B cell (primary cell): Measurements from ENCODE around the gene KIF16B. TPM values are rescaled to one million over a fixed set of nuclear protein-coding genes. Genes with fewer than 3 reads are reported as not detected.

Source experiments
- ATAC-seq: fragments of 200-7000 bp; cut with Tn5 transposase; one replicate; pipeline ENCODE4 v1.10.0; 2021; ENCODE audit warnings: low read depth, mild to moderate bottlenecking, moderate number of reproducible peaks, moderate library complexity
- CTCF ChIA-PET: fragments of 350-600 bp; sonication (Branson Sonifier 250); formaldehyde crosslinking; loops from one replicate; lab custom pipeline; 2021; ENCODE audit warnings: antibody characterized with exemption, inconsistent platforms; lab: Charles Lee
- POLR2A ChIA-PET: fragments of 350-600 bp; sonication (Branson Sonifier 250); formaldehyde crosslinking; loops from one replicate; lab custom pipeline; 2021; ENCODE audit warnings: antibody characterized with exemption; lab: Charles Lee
- DNase-seq: peaks from one replicate; pipeline ENCODE4 v3.0.0; 2013
- H2AFZ ChIP-seq: 2 replicates; pipeline ENCODE4 v1.6.1; 2012; ENCODE audit warnings: mild to moderate bottlenecking, low read depth, low read length; ENCODE audit not compliant: insufficient read depth, poor library complexity, severe bottlenecking
- H3K27ac ChIP-seq, 2 donors: 1 replicate in 1 of 2; 2 replicates in 1 of 2; pipeline ENCODE4 v1.5.1; 2012 to 2013; ENCODE audit warnings: low read length in 2 of 2, mild to moderate bottlenecking in 2 of 2, moderate library complexity in 1 of 2
- H3K27me3 ChIP-seq, 4 experiments: fragments of 200-600 bp in 1 of 4; sonication (generic) in 1 of 4; replicated peaks in 1 of 4; 1 replicate in 2 of 4; 2 replicates in 2 of 4; pipeline versions ENCODE4 v1.6.1 to v1.7.0; 2013 to 2016; ENCODE audit warnings: low read length in 3 of 4, mild to moderate bottlenecking in 2 of 4, mixed read lengths in 1 of 4, moderate library complexity in 1 of 4; ENCODE audit not compliant: insufficient read depth in 4 of 4, control insufficient read depth in 3 of 4; ENCODE audit errors: control extremely low read depth in 1 of 4
- H3K36me3 ChIP-seq, 2 experiments: replicated peaks in 1 of 2; 1 replicate in 1 of 2; 2 replicates in 1 of 2; pipeline versions ENCODE4 v1.6.1 to v1.7.1; 2013; ENCODE audit warnings: low read length in 1 of 2; ENCODE audit not compliant: insufficient read depth in 2 of 2, control insufficient read depth in 1 of 2; ENCODE audit errors: control extremely low read depth in 1 of 2, extremely low read depth in 1 of 2
- H3K4me1 ChIP-seq, 2 donors: fragments of 200-600 bp in 1 of 2; sonication (generic) in 1 of 2; 1 replicate in 1 of 2; 2 replicates in 1 of 2; pipeline versions ENCODE4 v1.5.1 to v1.6.1; 2013 to 2017; ENCODE audit warnings: low read length in 2 of 2; ENCODE audit not compliant: control insufficient read depth in 2 of 2, insufficient read depth in 2 of 2
- H3K4me2 ChIP-seq: replicated peaks from 2 replicates; pipeline ENCODE3; 2012; ENCODE audit warnings: mild to moderate bottlenecking, low read depth, low read length; ENCODE audit not compliant: poor library complexity, severe bottlenecking
- H3K4me3 ChIP-seq, 5 experiments: fragments of 200-600 bp in 1 of 5; sonication (generic) in 1 of 5; 1 replicate in 3 of 5; 2 replicates in 2 of 5; pipeline versions ENCODE4 v1.5.1 to v1.7.0; 2011 to 2016; ENCODE audit warnings: low read length in 4 of 5, mild to moderate bottlenecking in 4 of 5, low read depth in 2 of 5, control low read depth in 1 of 5, moderate library complexity in 1 of 5; ENCODE audit not compliant: insufficient read depth in 1 of 5; ENCODE audit errors: control extremely low read depth in 1 of 5, extremely low read depth in 1 of 5
- H3K79me2 ChIP-seq: fragments of 200-600 bp; sonication (generic); one replicate; pipeline ENCODE4 v1.6.0; 2016; ENCODE audit warnings: low read length; ENCODE audit not compliant: control insufficient read depth, insufficient read depth
- H3K9ac ChIP-seq: fragments of 200-600 bp; sonication (generic); 2 replicates; pipeline ENCODE4 v1.6.1; 2017; ENCODE audit warnings: mild to moderate bottlenecking, low read length, moderate library complexity
- H3K9me3 ChIP-seq, 3 donors: one replicate each; pipeline versions ENCODE4 v1.6.1 to v1.7.1; 2013; ENCODE audit warnings: low read length in 2 of 3; ENCODE audit not compliant: control insufficient read depth in 2 of 3, insufficient read depth in 1 of 3; ENCODE audit errors: control extremely low read depth in 1 of 3
- H4K20me1 ChIP-seq: 2 replicates; pipeline ENCODE4 v1.6.0; 2012; ENCODE audit warnings: mild to moderate bottlenecking, low read length; ENCODE audit not compliant: insufficient read depth, control insufficient read depth, poor library complexity, severe bottlenecking
- H3K27ac Mint-ChIP-seq: one replicate; pipeline ENCODE4 v1.8.0; 2021; ENCODE audit warnings: mixed read lengths
- H3K27me3 Mint-ChIP-seq: one replicate; pipeline ENCODE4 v1.8.0; 2021; ENCODE audit warnings: mixed read lengths
- H3K4me1 Mint-ChIP-seq: one replicate; pipeline ENCODE4 v1.8.0; 2021; ENCODE audit warnings: mixed read lengths
- H3K4me3 Mint-ChIP-seq: one replicate; pipeline ENCODE4 v1.8.0; 2021; ENCODE audit warnings: mixed read lengths
- H3K9me3 Mint-ChIP-seq: one replicate; pipeline ENCODE4 v1.8.0; 2022; ENCODE audit warnings: mixed read lengths; ENCODE audit not compliant: insufficient read depth
- EZH2 ChIP-seq: IDR thresholded peaks from 2 replicates; pipeline ENCODE4 v1.6.1; 2012; ENCODE audit warnings: borderline replicate concordance, low read depth, mild to moderate bottlenecking, moderate library complexity, low read length; ENCODE audit not compliant: insufficient read depth, poor library complexity, severe bottlenecking
- WGBS: methylation state at CpG from one replicate; pipeline ENCODE4 v1.1.5; 2013; ENCODE audit warnings: missing lambda C conversion rate; ENCODE audit not compliant: insufficient coverage; 5-methylcytosine and 5-hydroxymethylcytosine counted together
- intact Hi-C: fragments of 100-400 bp; cut with micrococcal nuclease; formaldehyde crosslinking; loops from one replicate; pipeline ENCODE4 v1.10.0; 2022
- polyA plus RNA-seq: library from polyadenylated mRNA; depleted of rRNA; stranded (reverse); fragments of >200 nt; gene quantifications from 2 replicates; pipeline ENCODE4 v1.2.3, GENCODE V29; 2012
- total RNA-seq, 2 donors: library from RNA; stranded (reverse); fragments of 120-200 nt in 1 of 2; gene quantifications; 1 replicate in 1 of 2; 2 replicates in 1 of 2; pipeline versions ENCODE4 v1.2.3 to v1.2.4, GENCODE V29; 2013 to 2022
- TF ChIP-seq, protein P1 (sequence below): fragments of 200-600 bp; IDR thresholded peaks from one replicate; pipeline ENCODE4 v1.8.0; 2022; ENCODE audit warnings: antibody characterized with exemption, mild to moderate bottlenecking

Gene KIF16B
- total and polyA plus RNA-seq, 2 donors (not counting 1 experiment from before 2014, with no cell fraction given): 4.5 to 13.0 TPM

DNA sequence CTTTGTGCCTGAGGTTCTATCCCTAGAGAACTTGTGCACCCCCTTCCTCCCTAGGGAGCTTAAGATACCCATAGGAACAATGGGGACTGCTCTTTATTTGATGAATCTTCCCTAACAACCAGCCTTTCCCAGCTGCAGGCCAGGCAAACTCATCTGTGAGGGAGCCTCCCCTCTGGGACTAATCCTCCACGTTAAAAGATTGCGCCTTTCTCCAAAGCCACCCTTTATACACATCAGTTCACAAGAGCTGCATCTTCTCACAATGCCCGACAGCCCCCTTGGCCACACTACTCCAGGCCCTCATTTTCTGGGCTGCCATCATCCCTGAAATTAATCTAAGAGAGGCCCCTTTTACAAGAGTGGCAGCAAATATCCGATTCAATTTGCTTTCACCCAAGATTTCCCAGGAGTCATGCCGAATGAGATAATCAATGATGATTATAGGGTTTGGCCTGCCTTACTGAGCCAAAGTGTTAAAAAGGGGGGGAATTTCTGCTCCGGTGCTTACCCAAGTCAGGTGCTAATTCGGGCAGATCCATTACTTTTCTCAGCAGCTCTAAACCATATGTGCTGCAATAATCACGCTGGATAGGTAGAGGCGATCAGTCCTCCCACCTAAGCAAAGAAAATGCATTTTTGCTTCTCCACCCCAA is 336.5 kb downstream of the KIF16B start:
- peaks cover 4 to 6% of the 10 kb centered on the region in 2 donors for H3K4me1 ChIP-seq
- ATAC-seq: no peak

DNA sequence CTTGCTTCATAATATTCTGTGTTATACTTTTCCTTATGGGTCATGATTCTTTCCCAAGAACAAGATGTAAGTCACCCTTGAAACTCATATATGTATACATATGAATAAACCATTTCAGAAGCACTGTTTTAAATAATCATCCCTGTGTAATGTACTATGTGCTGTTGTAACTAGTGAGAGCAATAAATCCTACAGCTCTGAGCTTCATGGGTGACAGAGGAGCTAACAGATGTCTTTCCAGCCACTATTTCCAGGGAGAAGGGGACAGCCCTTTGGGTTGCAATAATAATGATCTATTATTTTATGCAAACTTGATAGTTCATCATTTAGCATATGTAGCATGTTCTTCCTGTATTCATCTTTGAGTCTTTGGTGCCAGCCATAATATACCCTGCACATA is 342.8 kb downstream of the KIF16B start:
- Histone ChIP-seq H4K20me1 (no peaks in the 10 kb centered on the region), H3K4me2 (no peak overlapping the region), H2AFZ (no peak overlapping the region), H3K4me1 (no peaks in the 10 kb centered on the region), H3K36me3 (no peaks in the 10 kb centered on the region), H3K9ac (no peak overlapping the region), H3K27ac (no peak overlapping the region), H3K79me2 (no peaks in the 10 kb centered on the region), H3K4me3 (no peak overlapping the region), H3K27me3 (no peaks in the 10 kb centered on the region), H3K9me3 (peaks cover 0 to 6% (median 0%) of the 10 kb centered on the region in 3 donors)
- POLR2A ChIA-PET: no interaction called here
- Mint-ChIP-seq H3K27ac (no peak overlapping the region), H3K9me3 (no peaks in the 10 kb centered on the region), H3K4me3 (no peak overlapping the region), H3K27me3 (no peaks in the 10 kb centered on the region), H3K4me1 (no peaks in the 10 kb centered on the region)
- no peak for DNase-seq
- CTCF ChIA-PET: no interaction called here
- ATAC-seq: no peak
- intact Hi-C loops: no loop called here
- no peak for TF ChIP-seq EZH2
- TF ChIP-seq, protein P1, sequence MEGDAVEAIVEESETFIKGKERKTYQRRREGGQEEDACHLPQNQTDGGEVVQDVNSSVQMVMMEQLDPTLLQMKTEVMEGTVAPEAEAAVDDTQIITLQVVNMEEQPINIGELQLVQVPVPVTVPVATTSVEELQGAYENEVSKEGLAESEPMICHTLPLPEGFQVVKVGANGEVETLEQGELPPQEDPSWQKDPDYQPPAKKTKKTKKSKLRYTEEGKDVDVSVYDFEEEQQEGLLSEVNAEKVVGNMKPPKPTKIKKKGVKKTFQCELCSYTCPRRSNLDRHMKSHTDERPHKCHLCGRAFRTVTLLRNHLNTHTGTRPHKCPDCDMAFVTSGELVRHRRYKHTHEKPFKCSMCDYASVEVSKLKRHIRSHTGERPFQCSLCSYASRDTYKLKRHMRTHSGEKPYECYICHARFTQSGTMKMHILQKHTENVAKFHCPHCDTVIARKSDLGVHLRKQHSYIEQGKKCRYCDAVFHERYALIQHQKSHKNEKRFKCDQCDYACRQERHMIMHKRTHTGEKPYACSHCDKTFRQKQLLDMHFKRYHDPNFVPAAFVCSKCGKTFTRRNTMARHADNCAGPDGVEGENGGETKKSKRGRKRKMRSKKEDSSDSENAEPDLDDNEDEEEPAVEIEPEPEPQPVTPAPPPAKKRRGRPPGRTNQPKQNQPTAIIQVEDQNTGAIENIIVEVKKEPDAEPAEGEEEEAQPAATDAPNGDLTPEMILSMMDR: no peak

More for the DNA sequence above, 336.5 kb downstream of the KIF16B start:
- no peak overlapping the region for H2AFZ ChIP-seq
- POLR2A ChIA-PET: no interaction called here
- CTCF ChIA-PET: no interaction called here
- Mint-ChIP-seq H3K4me3 (no peak overlapping the region), H3K27me3 (no peaks in the 10 kb centered on the region), H3K27ac (no peak overlapping the region), H3K9me3 (peaks cover 9% of the 10 kb centered on the region), H3K4me1 (peaks cover 2% of the 10 kb centered on the region)
- H3K4me3 ChIP-seq: no peak overlapping the region
- WGBS: 99% methylated on average over 7 of the region's 9 CpGs
- H3K27me3 ChIP-seq: no peaks in the 10 kb centered on the region
- H3K9me3 ChIP-seq: peaks cover 3 to 23% (median 13%) of the 10 kb centered on the region in 3 donors
- intact Hi-C loops: no loop called here
- no peak for TF ChIP-seq EZH2
- TF ChIP-seq, protein P1: no peak
- no peaks in the 10 kb centered on the region for H3K36me3 ChIP-seq
- no peak overlapping the region for H3K9ac ChIP-seq
- DNase-seq: no peak
- no peaks in the 10 kb centered on the region for H4K20me1 ChIP-seq
- no peak overlapping the region for H3K27ac ChIP-seq
- no peak overlapping the region for H3K4me2 ChIP-seq
- no peaks in the 10 kb centered on the region for H3K79me2 ChIP-seq
